ENCODE data around the gene PDE6H. TPM values are rescaled to one million over a fixed set of nuclear protein-coding genes. Genes with fewer than 3 reads are reported as not detected.

The PDE6H gene
- polyA plus RNA-seq, 1 of the 3 experiments (the other 2 are of a cell fraction): not detected

- no peak for TF ChIP-seq ZBTB33 (IDR thresholded peaks at IDR 0.05; ENCODE audit: borderline replicate concordance, low read depth)
- no peak for TF ChIP-seq CHD2 (IDR thresholded peaks at IDR 0.05; ENCODE audit: low read length, partially characterized antibody)
- no peak for TF ChIP-seq RXRA (IDR thresholded peaks at IDR 0.05; ENCODE audit: borderline replicate concordance, low read depth)
- no peak for TF ChIP-seq USF2 (IDR thresholded peaks at IDR 0.05; ENCODE audit: borderline replicate concordance, low read depth, low read length)
- TF ChIP-seq PBX3 (IDR thresholded peaks at IDR 0.05): peak; percentile 91
- peak; percentile 42; the same call in 1 of the 2 replicates for TF ChIP-seq JUND (IDR thresholded peaks at IDR 0.05)
- no peak for TF ChIP-seq ELF1 (IDR thresholded peaks at IDR 0.05)
- no peak for TF ChIP-seq MXI1 (IDR thresholded peaks at IDR 0.05; ENCODE audit: low read depth, low read length)
- TF ChIP-seq REST (IDR thresholded peaks at IDR 0.05; ENCODE audit: low read depth, low read length): no peak
- TF ChIP-seq POLR2AphosphoS5 (IDR thresholded peaks at IDR 0.05; ENCODE audit: low read depth, low read length): no peak
- TF ChIP-seq NRF1 (IDR thresholded peaks at IDR 0.05; ENCODE audit: low read depth, low read length): no peak
These were observed 20.9 kb downstream of the PDE6H start (continued) for GRCh38 chr12:14993537-14994266.

GRCh38 chr12:14994610-14995009 lies 21.8 kb downstream of the PDE6H start:
- Histone ChIP-seq H3K79me2 (ENCODE audit: insufficient read depth) (no peaks in the 10 kb centered on the region), H4K20me1 (ENCODE audit: insufficient read depth) (no peaks in the 10 kb centered on the region), H3K27ac (ENCODE audit: low read depth in 2 of 2, low read length in 1 of 2) (peak overlapping the region in 1 of 2 experiments; percentile 57; a peak in 3 of 4 replicates), H3K27me3 (ENCODE audit: insufficient read depth) (no peaks in the 10 kb centered on the region), H2AFZ (ENCODE audit: low read depth) (peak overlapping the region; percentile 76; the same call in 1 of the 2 replicates), H3K9ac (no peak overlapping the region), H3K4me1 (ENCODE audit: control insufficient read depth in 1 of 2, insufficient read depth in 2 of 2, low read depth in 1 of 2, low read length in 1 of 2) (peaks cover 0 to 20% of the 10 kb centered on the region in 2 experiments), H3K9me2 (no peaks in the 10 kb centered on the region), H3K9me3 (no peaks in the 10 kb centered on the region), H3K4me2 (no peak overlapping the region), H3F3A (replicated peaks; ENCODE audit: insufficient read depth) (peaks cover 34% of the 10 kb centered on the region), H3K36me3 (replicated peaks in 1 of 2; ENCODE audit: control insufficient read depth in 1 of 2, insufficient read depth in 2 of 2, low read length in 1 of 2) (no peaks in the 10 kb centered on the region), H3K4me3 (ENCODE audit: low read depth in 2 of 2, low read length in 1 of 2) (no peak overlapping the region)
- no peak for DNase-seq
- CTCF ChIA-PET: interaction anchor here (1.0 to 2.4 kb wide), 9 partner anchors 9 to 365 kb away, joined by 3 to 43 read pairs (median 9); partner anchors contain the start of genes ART4 and RERG
- 50% methylated on average over 3 of the region's 3 CpGs for WGBS (ENCODE audit: low lambda C conversion rate)
- POLR2A ChIA-PET: no interaction called here
- no peak for TF ChIP-seq RCOR1 (IDR thresholded peaks at IDR 0.05; ENCODE audit: low read length)
- TF ChIP-seq IRF3 (IDR thresholded peaks at IDR 0.05; ENCODE audit: low read depth, low read length): no peak
- TF ChIP-seq TAF1 (IDR thresholded peaks at IDR 0.05; ENCODE audit: borderline replicate concordance, low read depth, low read length): no peak
- TF ChIP-seq RXRA (IDR thresholded peaks at IDR 0.05; ENCODE audit: borderline replicate concordance, low read depth): no peak
- no peak for TF ChIP-seq SMC3 (IDR thresholded peaks at IDR 0.05; ENCODE audit: low read depth, low read length)
- TF ChIP-seq GATA2 (CRISPR knock-in tag; IDR thresholded peaks at IDR 0.05): no peak
- TF ChIP-seq SIN3A (IDR thresholded peaks at IDR 0.05; ENCODE audit: borderline replicate concordance, low read depth, low read length): no peak
- TF ChIP-seq TCF12 (IDR thresholded peaks at IDR 0.05): no peak
- TF ChIP-seq MXI1 (IDR thresholded peaks at IDR 0.05; ENCODE audit: low read depth, low read length): no peak
- no peak for TF ChIP-seq GABPA (IDR thresholded peaks at IDR 0.05; ENCODE audit: low read depth)
- no peak for TF ChIP-seq CTCF (IDR thresholded peaks at IDR 0.05)

Data from SK-N-SH (cell line).